Right lobe of liver (tissue), 4 donors: ENCODE results near the gene SERINC2.

Experiments used
- POLR2A ChIP-seq: fragments of 450-650 bp; IDR thresholded peaks from one replicate; pipeline ENCODE4 v1.6.1; 2017; ENCODE audit warnings: antibody characterized with exemption, mild to moderate bottlenecking
- TF ChIP-seq, protein P1 (sequence below), 4 donors: fragments of 200-600 bp in 3 of 4; fragments of 450-650 bp in 1 of 4; IDR thresholded peaks; one replicate each; pipeline versions ENCODE4 v1.5.1 to v1.8.0; 2016 to 2022; ENCODE audit warnings: antibody characterized with exemption in 4 of 4, mild to moderate bottlenecking in 2 of 4
- donor health status: DM: no; HTN: no; CAD: no.
- donor health status: DM: no; HTN: no; CAD: no.
- donor health status: DM: no; HTN: yes; CAD: no.

DNA sequence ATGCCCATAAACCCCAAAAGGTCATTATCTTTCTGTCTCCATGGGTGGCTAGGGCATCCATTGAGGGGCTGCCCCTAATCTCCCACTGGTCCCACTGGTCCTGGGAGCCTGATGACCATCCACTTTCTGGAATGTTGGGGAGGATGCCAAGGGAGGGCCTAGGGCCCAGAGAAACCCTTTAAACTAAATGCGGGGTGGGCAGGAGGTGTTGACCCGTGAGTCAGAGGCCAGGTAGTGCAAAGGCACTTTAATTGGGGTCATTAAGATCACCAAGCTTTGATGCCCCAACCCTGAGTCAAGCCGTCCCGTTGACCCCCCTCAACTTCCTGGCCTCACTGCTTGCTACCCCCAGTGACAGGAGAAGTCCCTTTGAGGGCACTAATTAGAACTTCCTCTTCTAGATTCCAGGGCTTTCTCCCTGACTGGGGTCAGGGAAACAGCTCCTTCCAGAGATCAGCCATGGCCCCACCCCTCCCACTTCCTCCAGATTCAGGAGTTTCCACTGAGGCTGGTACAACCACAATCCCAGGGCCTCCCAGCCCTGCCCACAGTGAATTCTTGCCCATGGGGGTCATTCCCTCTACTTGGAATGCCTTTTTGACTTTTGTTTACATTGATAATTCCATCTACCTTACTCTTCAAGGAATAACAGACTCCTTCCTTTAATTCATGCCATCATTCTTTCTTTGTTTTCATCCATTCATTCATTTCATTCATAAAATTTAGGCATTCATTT is 15.5 kb upstream of the SERINC2 start:
- TF ChIP-seq, protein P1, sequence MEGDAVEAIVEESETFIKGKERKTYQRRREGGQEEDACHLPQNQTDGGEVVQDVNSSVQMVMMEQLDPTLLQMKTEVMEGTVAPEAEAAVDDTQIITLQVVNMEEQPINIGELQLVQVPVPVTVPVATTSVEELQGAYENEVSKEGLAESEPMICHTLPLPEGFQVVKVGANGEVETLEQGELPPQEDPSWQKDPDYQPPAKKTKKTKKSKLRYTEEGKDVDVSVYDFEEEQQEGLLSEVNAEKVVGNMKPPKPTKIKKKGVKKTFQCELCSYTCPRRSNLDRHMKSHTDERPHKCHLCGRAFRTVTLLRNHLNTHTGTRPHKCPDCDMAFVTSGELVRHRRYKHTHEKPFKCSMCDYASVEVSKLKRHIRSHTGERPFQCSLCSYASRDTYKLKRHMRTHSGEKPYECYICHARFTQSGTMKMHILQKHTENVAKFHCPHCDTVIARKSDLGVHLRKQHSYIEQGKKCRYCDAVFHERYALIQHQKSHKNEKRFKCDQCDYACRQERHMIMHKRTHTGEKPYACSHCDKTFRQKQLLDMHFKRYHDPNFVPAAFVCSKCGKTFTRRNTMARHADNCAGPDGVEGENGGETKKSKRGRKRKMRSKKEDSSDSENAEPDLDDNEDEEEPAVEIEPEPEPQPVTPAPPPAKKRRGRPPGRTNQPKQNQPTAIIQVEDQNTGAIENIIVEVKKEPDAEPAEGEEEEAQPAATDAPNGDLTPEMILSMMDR (IDR thresholded peaks at IDR 0.05) = no peak
- no peak for TF ChIP-seq POLR2A
